Hypothalamus (tissue), 51 donors: ENCODE results near the gene WDR38.

ENCODE experiments used
- DNase-seq, 51 donors: peaks; one replicate each; lab custom pipeline; 2025; lab: John Stamatoyannopoulos, UW

WDR38 gene

GRCh38 chr9:124852829-124853531 lies at the start of gene WDR38:
TSS of gene WDR38 (plus strand) at chr9:124853460. CDS start at chr9:124853532, 72 bp downstream.
- DNase-seq = peak in 47 of 51 donors; percentile 13 to 85 (median 60)

- no peak for DNase-seq
These were observed 49.3 kb upstream of the WDR38 start for GRCh38 chr9:124803911-124804310.

- DNase-seq = no peak
These were observed 48.1 kb upstream of the WDR38 start for GRCh38 chr9:124805186-124805585.

GRCh38 chr9:124808246-124808956 lies 44.9 kb upstream of the WDR38 start:
- DNase-seq = no peak

- DNase-seq = no peak
These were observed 44.0 kb upstream of the WDR38 start for GRCh38 chr9:124809211-124809610.

- no peak for DNase-seq
These were observed 43.3 kb upstream of the WDR38 start for GRCh38 chr9:124809741-124810500.

GRCh38 chr9:124810663-124811355 lies 42.5 kb upstream of the WDR38 start:
- DNase-seq = no peak

- DNase-seq = peak in 3 of 51 donors; percentile 13 to 55 (median 28)
These were observed 40.8 kb upstream of the WDR38 start for GRCh38 chr9:124812441-124812876.

GRCh38 chr9:124813041-124813440 lies 40.2 kb upstream of the WDR38 start:
- DNase-seq = no peak

GRCh38 chr9:124813501-124814163 lies 39.6 kb upstream of the WDR38 start:
- DNase-seq = no peak

- no peak for DNase-seq
These were observed 39.1 kb upstream of the WDR38 start for GRCh38 chr9:124814164-124814535.

- DNase-seq = no peak
These were observed 37.7 kb upstream of the WDR38 start for GRCh38 chr9:124815601-124816000.

- no peak for DNase-seq
These were observed 34.6 kb upstream of the WDR38 start for GRCh38 chr9:124818431-124819281.

- no peak for DNase-seq
These were observed 32.3 kb upstream of the WDR38 start for GRCh38 chr9:124820698-124821623.

GRCh38 chr9:124828489-124829333 lies 24.5 kb upstream of the WDR38 start:
- no peak for DNase-seq

GRCh38 chr9:124829334-124829669 lies 24.0 kb upstream of the WDR38 start:
- no peak for DNase-seq

GRCh38 chr9:124830593-124830992 lies 22.7 kb upstream of the WDR38 start:
- DNase-seq = no peak
